Non-pigmented ciliary epithelial cell (primary cell): Measurements from ENCODE around the gene NEDD4L.

Experiments used
- DNase-seq: peaks from one replicate; pipeline ENCODE4 v3.0.0-alpha.2; 2010; ENCODE audit warnings: low read depth

NEDD4L gene

DNA sequence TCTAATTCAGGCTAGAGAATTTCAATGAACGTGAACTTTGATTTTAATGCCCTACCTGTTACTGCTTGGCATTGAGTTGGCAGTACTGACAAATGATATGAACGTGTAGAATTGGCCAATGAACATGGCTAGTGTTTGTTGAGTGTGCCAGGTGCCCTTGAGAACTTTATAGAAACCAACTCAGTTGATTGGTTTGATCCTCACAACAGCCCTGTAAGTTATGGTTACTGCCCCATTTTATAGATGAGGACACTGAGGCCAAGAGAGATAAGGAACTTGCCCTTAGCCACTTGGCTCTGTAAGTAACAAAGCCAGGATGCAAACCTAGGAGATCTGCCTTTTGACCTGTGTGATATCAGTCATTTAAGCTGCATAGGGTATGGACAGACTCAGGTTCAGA, 275.7 kb downstream of the NEDD4L start:
- DNase-seq = no peak

DNA sequence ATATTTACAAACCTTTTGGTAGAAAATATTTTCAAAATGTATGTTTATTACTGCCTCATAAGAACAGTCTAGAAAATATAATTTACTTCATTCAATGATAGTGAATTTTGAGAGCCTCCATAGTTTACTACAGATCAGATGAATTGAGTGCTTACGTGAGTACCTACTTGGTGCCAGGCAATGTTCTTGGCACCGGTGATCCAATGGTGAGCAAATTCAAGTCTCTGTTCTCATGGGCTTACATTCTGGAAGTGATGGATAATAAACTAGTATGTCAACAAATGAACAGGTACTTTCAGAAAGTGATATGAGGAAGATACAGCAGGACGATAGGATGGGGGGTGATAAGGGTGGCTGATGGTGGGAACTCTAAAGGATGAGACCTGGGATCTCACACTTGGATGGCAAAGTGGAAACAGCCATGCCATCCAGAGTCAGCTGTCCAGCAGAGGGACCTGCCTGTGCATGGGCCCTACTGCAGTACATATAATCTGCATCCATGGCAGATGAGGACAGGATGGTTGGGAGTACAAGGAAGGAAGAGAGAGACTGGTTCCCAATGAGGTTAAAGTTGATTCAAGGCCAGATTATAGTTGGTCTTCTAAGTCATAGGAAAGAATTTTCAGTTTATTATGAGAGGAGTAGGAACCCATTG, 277.0 kb downstream of the NEDD4L start:
- no peak for DNase-seq

DNA sequence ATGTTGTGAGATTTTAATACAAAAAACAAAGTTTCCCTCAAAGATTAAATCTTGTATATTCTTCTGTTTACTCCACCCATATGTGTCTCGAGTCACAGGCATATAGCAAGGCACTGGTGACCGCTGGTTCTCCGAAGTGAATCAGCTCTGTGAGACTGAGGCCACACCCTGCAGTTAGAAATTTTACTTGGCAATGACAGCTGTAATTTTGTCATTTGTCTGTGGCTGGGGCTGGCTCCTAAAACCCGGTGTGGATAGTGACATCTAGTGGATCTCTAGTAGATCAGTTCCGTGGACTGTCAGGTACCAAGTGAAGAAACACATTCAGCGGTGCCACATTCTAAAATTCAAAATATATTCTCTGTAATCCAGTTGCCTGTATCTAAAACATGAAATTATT, 278.0 kb downstream of the NEDD4L start:
- peak; percentile 19 for DNase-seq

DNA sequence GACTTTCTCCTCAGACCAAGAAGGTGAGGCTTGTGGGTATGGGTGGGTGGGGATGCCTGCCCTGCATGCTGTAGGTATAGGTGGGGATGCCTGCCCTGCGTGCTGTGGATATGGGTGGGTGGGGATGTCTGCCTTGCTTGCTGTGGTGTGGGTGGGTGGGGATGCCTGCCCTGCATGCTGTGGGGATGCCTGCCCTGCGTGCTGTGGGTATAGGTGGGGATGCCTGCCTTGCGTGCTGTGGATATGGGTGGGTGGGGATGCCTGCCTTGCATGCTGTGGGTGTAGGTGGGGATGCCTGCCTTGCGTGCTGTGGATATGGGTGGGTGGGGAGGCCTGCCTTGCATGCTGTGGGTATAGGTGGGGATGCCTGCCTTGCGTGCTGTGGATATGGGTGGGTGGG, 278.4 kb downstream of the NEDD4L start:
- no peak for DNase-seq

DNA sequence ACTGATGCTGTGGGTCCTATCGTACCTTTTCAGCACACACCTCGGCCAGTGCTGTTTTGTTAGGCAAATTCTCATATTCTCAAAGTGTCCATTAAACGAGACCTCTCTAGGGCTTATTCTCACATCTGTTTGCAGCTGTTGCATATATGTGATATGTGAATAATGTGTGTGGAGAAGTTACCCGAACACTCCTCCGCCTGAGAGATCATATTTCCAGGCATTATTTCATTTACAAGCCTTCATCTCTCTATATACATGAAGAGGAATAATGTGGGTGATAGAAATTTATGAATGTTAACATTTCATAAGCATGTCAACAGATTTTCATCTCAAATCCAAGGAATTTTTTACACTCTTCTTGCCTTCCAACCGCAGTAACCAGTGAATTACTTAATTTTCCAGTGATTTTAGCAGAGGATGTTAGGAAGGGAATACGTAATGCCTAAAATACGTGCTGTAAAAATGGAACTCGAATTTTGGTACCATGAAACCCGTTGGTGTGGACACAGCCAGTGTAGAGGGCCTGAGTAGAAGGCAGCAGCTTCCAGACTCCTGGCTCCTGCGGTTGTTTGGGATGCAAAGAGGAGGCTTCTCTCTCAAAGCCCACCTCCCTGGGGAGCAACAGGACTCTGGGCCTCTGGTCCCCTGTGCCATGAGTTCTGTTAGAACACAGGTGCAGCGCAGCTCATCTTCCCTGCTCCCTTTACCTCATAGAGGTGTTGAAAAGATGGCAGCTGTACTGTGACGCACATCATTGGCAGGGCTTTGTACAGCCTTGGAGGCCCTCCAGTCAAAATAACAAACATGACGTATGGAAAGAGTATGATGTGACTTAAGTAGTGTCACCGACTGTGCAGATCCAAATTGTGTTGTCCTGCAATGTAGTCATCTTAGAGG, 280.1 kb downstream of the NEDD4L start:
- no peak for DNase-seq

DNA sequence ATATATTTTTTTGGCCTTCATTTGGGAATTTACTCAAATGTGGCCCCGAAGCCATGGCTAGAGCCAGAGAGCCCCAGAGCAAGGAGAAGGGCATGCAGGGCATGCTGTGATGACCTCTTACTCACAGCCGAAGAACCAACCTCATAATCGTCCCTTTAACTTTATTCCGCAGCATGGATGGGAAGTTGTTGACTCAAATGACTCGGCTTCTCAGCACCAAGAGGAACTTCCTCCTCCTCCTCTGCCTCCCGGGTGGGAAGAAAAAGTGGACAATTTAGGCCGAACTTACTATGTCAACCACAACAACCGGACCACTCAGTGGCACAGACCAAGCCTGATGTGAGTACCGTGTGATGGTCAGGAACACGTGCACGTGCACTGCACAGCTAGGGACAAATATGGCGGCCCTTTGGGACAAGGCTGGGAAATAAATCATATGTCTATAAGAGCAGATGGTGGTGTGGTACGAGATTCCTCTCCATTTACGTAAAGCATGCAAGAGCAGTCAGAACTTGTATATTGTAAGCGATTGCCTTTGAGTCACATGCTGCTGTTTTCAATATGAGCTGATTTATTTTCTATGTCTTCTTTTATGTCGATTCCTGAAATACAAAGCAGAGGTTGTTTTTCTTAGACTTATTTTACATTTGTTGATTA, 280.9 kb downstream of the NEDD4L start:
- no peak for DNase-seq

DNA sequence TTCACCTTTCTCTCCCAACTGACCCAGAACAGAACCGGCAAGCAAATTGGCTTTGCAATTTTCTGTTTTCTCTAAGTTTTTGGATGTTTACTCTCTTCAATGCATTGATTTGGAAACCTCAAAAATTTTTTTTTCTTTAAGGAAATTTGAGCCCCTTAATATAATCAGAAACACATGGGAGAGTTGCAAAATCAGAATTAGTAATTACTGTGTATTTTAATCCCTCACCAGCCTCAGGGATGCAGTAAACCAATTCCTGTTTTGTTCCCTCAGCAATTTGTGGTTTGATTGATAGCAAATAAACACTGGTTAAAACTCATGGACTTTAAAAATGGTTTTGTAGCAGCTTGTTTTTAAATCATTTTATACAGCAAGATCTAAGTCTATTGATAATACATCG, 281.5 kb downstream of the NEDD4L start:
- DNase-seq = no peak

DNA sequence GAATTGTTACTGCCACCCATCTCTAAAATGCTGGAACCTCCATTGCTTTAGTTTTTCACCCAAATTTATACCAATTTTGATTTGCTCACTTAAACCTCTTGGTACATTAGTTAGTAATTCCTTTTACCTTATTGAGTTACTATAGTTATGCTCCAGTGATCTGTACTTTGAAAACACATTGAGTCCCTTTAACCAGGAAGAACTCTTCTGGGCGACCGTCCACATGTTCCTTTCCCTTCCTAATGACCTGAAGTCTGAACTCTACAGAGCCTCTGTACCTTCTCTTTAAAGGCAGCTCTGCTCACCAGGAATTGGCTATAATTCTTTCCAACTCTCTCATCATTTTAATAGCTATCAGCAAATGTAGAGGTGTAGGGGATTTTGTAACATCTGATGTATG, 290.0 kb downstream of the NEDD4L start:
- no peak for DNase-seq

DNA sequence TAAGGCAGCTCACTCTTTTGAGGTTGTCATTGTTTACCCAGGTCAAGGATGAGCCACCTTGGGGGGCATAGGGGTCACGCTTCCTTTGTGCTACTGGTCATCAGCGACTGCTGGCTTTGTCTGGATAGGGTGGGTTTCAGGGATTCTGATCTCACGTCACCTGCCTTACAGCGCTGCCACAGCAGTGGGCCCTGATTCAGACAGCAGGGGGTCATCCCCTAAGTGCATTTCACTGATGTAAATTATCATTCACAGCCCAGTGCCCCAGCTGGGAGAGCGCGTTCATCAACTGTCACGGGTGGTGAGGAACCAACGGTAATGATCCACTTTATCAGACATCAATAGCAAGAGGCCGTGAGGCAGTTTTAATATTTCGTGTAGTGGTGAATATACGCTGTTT, 291.2 kb downstream of the NEDD4L start:
- DNase-seq = no peak

DNA sequence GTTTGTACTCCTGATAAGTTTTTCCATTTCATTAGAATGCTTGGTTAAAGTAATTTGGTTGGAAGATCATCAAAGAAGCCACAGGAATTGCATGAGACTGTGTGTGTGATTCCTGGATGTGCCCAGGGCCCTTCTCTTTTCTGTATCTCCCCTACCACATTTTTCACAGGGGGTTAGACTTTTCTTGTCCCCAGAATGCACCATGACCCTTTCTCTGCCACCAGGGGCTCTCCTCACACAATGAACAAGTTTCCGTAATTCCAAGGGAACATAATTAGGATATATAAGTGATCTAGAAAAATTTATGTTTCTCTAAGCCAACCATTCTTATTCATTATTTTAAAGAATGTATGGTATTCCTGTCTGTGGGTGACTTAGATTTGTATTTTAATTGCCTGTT, 291.8 kb downstream of the NEDD4L start:
- no peak for DNase-seq

DNA sequence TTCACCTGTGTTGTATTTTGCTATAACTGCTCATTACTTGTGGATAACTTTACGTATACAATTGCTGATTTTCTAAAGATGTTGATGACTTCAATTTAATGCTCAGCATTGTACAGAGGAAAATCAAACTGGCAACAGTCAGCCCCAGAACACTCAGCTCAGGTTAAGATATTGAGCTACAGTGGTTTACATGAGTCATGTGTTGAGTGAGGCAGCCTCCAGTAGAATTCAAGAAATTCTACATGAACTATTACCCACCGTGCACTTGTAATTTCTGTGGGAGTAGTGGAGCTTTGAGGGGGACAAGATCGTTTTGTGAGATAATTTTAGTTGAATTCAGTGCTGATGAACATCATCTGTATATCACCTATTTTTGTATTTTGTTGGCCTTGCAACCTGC, 292.6 kb downstream of the NEDD4L start:
- peak; percentile 20 for DNase-seq

DNA sequence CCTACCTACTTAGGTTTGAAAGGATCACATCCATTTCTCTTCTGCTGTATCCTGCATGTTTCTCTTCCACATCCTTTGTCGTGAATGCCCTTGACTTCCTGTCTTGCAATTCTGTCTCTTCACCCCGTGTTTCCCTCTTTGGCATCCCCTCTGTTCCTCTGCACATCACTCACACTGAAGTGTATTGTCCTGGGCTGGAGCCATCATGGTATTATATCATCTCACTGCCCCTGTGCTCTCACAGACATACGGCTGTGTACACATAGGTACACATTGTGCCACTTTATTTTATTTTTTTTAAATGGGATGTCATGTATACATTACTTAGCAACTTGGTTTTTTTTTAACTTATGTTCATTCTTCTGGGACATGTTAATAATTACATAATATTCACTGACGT, 293.3 kb downstream of the NEDD4L start:
- DNase-seq = no peak

DNA sequence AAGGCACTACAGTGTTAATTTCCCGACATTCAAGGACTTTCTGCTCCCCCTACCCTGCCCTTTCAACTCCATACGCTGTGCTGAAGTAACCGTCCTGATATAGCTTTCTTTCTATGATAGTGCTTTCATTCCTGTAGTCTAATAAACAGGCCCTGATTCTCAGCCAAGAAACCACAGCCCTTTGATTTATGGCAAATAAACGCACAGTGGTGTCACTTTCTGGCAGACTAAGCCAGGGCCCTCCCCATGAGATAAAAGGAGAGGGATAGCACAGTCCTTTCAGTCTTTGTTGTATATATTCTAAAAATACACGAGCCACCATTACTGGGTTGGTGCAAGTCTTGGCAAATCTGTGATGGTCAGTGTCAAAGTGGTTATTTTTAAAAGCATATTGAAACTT, 293.7 kb downstream of the NEDD4L start:
- no peak for DNase-seq

DNA sequence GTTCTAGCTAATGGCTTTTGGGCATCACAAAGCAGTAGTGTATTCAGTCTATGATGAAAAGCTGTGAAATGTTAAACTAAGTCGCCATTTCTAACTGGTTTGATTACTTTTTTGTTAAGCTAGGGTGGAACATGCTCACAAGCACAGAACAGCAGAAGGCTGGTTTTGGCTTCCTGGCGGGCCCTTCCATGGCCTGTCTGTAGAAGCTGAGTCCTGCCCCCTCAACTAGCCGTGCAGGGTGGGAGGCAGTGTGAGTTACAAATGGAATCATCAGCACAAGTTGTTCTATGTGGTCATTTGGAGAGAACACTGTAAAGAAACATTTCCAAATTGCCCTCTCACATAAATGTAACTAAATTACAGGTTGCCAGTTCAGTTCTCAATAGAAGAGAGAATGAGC, 294.1 kb downstream of the NEDD4L start:
- no peak for DNase-seq

DNA sequence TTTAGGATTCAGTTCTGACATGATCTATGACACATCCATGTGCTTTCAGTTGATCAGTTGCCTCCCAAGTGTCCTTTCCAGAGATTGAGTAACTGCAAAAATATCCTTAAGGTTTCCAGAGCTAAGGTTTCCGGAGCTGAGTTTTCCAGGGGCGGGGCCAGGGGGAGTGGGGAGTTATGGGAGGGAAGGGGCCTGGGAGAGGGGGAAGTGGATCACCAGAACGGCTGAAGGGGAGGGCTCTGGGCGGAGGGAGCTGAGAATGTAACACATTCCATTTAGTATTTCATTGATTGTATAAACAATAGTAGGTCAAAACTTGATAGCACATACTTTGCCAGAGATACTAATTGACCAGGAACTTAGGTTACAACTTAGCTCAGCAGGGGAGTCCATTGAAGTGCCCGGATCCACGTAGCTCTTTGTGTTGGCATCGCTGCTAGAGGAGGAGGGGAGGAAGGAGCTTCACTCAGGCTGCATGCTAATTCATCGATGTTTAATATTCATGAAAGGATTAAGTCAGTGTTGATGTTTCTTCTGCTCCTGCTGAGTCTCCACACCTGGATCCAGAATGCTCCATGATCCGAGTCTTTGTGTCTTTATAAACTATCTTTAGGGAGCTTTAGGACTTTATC, 295.1 kb downstream of the NEDD4L start:
- peak; percentile 40 for DNase-seq

DNA sequence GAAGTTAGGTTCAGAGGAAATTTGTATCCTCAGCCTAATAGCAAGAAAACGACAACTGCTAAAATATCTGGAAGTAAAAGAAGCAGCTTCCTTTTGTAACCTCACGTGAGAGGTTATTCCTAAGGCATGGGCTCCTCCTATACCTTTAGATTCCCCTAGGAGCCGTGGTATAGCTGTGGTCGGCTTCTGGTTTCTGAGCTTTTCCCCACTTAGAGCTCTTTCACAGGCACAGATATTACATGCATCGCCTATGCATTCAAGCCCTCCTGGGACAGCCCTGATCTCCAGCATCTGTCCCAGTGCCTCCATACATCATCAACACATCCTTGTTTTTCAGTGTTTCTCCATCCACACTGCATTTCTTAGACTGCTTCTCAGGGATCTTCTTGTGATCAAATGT, 295.9 kb downstream of the NEDD4L start:
- DNase-seq = no peak

DNA sequence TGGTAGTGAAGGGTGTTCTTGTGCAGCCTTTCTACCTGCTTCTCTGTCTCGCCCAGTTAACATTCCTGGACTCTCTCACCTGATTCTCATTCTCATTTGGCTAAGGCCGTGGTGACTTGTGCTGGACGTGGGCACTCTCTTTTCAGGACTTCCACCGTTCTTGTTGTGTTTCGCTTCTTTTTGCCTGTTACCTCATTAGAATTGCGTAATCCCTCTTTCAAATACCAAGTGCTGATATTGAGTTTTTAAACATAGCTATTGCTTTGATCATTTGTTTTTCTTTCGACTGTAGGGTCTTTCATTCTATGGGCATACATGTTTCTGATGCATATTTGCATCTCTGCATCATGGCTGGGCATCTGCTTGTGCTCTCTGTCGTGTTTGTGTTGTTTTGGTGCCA, 297.9 kb downstream of the NEDD4L start:
- no peak for DNase-seq

DNA sequence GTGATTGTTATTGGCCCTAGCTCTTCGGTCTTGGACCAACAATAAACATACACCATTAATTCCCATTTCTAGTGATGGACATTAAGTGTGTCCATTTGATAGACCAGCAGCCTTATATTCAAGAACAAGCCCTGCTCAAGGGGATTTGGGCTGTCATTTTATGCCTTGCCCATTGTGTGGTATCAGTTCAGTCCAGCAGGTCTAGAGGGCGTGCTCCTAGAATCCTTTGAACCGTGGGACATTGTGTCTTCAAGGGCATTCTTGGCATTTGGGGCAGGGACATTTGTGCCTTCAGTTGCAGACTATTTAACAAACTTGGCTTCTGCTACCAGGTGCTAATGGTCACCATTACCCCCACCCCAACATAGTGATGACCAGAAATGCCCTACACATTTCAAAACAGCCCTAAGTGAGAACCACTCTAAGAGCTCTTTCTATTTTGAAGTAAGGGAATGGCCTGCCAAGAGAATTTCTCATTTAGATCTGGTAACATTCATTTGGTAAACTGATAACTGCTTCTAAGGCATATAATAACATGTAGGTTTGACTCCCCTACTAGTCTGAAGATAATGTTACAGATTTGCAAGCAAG, 300.1 kb downstream of the NEDD4L start:
- no peak for DNase-seq

DNA sequence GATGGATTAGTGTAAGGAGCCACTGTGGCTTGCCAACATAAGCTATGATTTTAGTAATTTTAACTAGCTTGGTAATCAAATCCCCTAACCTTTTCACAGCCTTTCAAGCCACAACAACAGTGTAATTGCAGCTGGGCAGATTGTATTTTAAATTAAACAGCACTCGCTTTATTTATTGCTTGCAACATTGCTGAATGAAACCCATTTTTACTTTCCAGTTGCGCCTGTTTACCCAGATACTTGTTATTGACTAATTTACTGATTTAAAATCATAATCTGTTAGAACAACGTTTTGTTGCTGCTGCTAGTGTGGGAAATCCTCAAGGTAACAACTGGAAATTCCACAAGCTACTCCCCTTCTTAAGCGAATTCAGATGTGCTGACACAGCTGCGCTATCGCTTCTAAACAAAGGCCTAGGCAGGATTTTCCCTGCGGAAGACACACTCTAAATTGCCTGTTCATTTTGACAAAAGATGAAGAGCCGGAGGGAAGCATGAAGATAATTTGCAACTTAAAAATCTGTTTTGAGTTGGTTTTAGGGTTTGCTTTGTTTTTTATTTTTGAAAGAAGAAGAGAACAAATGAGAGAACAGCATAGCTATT, 300.9 kb downstream of the NEDD4L start:
- no peak for DNase-seq

DNA sequence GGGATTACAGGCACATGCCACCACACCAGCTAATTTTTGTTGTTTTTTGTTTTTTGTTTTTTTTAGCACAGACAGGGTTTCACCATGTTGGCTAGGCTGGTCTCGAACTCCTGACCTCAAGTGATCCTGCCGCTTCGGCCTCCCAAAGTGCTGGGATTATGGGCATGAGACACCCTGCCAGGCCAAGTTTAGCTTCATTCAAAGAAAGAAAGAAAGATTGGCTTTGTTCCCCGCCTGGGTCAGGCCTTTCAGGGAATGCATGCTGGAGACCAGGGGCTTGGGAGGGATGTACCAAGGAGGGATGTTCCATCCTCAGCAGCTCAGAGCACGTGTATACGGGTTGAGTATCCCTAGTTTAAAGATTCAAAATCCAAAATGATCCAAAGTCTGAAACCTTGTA, 301.8 kb downstream of the NEDD4L start:
- no peak for DNase-seq

DNA sequence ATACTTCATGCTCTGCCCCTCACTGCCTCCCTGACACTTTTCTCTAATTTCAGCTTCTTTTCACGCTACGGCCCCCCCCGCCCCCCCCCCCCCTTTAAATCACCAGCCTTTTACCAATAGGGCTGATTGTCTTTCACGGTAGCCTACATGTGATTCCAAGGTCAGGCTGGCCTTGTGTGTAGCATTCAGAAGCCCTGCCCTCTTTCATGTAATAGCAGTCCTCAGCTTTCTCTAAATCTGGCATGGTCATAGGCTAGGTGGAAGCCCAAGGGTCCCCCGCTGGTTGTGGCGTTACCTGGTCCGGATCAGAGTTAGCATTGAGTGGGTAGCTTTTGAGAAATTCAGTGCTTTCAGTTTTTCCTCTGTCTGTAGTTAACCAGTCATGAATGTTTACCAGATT, 303.1 kb downstream of the NEDD4L start:
- DNase-seq = no peak

DNA sequence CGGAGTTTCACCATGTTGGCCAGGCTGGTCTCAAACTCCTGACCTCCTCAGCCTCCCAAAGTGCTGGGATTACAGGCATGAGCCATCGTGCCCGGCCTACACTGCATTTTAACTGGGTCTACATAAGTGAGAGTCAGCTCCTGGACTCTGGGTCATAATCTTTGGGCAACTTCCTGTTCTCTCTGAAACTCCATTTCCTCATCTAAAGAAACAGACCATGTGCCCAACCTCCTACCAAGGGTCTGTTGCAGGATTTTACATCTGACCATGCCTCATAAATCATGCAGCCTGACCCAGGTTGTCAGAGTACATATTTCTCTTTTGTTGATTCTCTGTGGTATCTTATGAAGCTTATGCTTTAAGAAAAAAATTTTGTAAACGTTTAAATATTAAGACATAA, 304.5 kb downstream of the NEDD4L start:
- no peak for DNase-seq
